Measurements from ENCODE around the gene KRT4. TPM values are rescaled to one million over a fixed set of nuclear protein-coding genes. Genes with fewer than 3 reads are reported as not detected.

Gene KRT4
- total RNA-seq, 1 donor from 2014 or later: 1.3 TPM

GRCh38 chr12:52826611-52827498, 12.9 kb upstream of the KRT4 start:
- H3K4me3 Mint-ChIP-seq: no peak overlapping the region
- no peak for DNase-seq (ENCODE audit: low spot score in 2 of 2, unreplicated experiment in 2 of 2)
- H3K27ac Mint-ChIP-seq: no peak overlapping the region
- H3K9me3 Mint-ChIP-seq: no peaks in the 10 kb centered on the region
- peaks cover 10% of the 10 kb centered on the region for H3K27me3 Mint-ChIP-seq (ENCODE audit: low read depth)
- peaks cover 4% of the 10 kb centered on the region for H3K4me1 Mint-ChIP-seq
- no peaks in the 10 kb centered on the region for H3K36me3 Mint-ChIP-seq
- no peak for TF ChIP-seq CTCF (IDR thresholded peaks at IDR 0.05; ENCODE audit: unreplicated experiment)

DNA sequence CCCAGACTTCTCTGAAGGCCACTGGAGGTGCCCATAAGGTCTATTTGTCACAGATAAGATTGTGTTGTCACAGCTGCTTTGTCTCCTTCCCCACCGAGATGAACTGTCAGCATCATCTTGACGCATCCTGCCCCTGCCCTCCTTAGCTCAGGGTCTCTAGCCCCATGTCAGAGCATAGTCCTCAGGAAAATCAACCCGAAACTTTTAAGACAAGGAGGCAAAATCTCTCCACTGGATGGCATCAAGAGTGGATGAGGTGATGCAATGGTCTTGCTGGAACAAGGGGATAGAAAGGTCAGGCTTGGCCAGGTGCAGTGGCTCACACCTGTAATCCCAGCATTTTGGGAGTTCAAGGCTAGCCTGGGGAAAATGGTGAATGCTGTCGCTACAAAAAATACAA, 12.0 kb upstream of the KRT4 start:
- no peak overlapping the region for H3K4me3 Mint-ChIP-seq
- peaks cover 7% of the 10 kb centered on the region for H3K4me1 Mint-ChIP-seq
- no peak for DNase-seq (ENCODE audit: low spot score in 2 of 2, unreplicated experiment in 2 of 2)
- H3K36me3 Mint-ChIP-seq: no peaks in the 10 kb centered on the region
- no peaks in the 10 kb centered on the region for H3K9me3 Mint-ChIP-seq
- H3K27ac Mint-ChIP-seq: no peak overlapping the region
- TF ChIP-seq CTCF (IDR thresholded peaks at IDR 0.05; ENCODE audit: unreplicated experiment): no peak
- peaks cover 12% of the 10 kb centered on the region for H3K27me3 Mint-ChIP-seq (ENCODE audit: low read depth)

DNA sequence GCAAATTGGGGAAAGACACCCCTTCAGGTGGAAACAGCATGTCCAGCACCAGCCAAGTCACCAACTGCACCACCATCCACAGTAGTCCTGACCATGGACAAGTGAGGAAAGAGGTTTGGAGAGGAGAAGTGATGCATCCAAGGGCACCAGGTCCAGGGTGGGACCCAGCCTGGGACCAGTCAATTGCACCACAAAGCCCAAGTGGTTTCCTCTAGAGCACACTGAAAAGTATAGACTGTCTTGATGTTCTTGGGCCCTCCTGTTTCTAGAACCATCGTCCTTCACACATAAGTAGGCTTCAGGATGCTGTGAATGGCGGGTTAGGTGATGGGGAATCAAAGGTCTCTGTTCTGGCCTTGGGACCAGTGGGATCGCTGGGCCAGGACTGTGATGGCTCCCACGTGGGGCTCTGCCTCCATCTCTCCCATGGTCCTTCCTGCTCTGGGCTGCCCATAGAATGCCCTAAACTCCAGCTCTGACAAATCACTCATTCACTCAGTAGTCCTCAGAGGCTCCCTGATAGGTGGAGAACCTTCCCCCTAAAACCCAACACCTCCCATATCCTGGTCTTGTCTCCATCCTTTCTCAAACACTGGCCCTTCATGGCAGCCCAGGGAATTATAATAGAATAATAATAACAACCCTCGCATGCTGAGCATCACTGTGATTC, 11.0 kb upstream of the KRT4 start:
- Mint-ChIP-seq H3K4me3 (no peak overlapping the region), H3K36me3 (no peaks in the 10 kb centered on the region), H3K27ac (no peak overlapping the region), H3K9me3 (no peaks in the 10 kb centered on the region), H3K27me3 (ENCODE audit: low read depth) (peaks cover 4% of the 10 kb centered on the region), H3K4me1 (peaks cover 14% of the 10 kb centered on the region)
- no peak for TF ChIP-seq CTCF (IDR thresholded peaks at IDR 0.05; ENCODE audit: unreplicated experiment)
- no peak for DNase-seq (ENCODE audit: low spot score in 2 of 2, unreplicated experiment in 2 of 2)

- H3K27ac Mint-ChIP-seq: no peak overlapping the region
- no peak for TF ChIP-seq CTCF (IDR thresholded peaks at IDR 0.05; ENCODE audit: unreplicated experiment)
- no peaks in the 10 kb centered on the region for H3K9me3 Mint-ChIP-seq
- peaks cover 16% of the 10 kb centered on the region for H3K4me1 Mint-ChIP-seq
- peaks cover 2% of the 10 kb centered on the region for H3K27me3 Mint-ChIP-seq (ENCODE audit: low read depth)
- no peak overlapping the region for H3K4me3 Mint-ChIP-seq
- H3K36me3 Mint-ChIP-seq: no peaks in the 10 kb centered on the region
- DNase-seq (ENCODE audit: low spot score in 2 of 2, unreplicated experiment in 2 of 2): no peak
These were observed 10.0 kb upstream of the KRT4 start for GRCh38 chr12:52823761-52824450.

- DNase-seq (ENCODE audit: low spot score in 2 of 2, unreplicated experiment in 2 of 2): no peak
- Mint-ChIP-seq H3K36me3 (no peaks in the 10 kb centered on the region), H3K4me1 (peaks cover 21% of the 10 kb centered on the region), H3K4me3 (no peak overlapping the region), H3K27me3 (ENCODE audit: low read depth) (peaks cover 2% of the 10 kb centered on the region), H3K27ac (no peak overlapping the region), H3K9me3 (no peaks in the 10 kb centered on the region)
- no peak for TF ChIP-seq CTCF (IDR thresholded peaks at IDR 0.05; ENCODE audit: unreplicated experiment)
These were observed 9.0 kb upstream of the KRT4 start for GRCh38 chr12:52822771-52823510.

Measured in mesothelial cell of epicardium (in vitro differentiated cells).